ENCODE measurements around the gene CCL19.

The CCL19 gene

GRCh38 chr9:34662526-34663302 lies 28.4 kb downstream of the CCL19 start, which contains the start of gene CCL27:
CCL27 (minus strand) TSS chr9:34662657; CDS start chr9:34662633, 24 bp downstream.
- no peak for DNase-seq (ENCODE audit: low spot score)

DNA sequence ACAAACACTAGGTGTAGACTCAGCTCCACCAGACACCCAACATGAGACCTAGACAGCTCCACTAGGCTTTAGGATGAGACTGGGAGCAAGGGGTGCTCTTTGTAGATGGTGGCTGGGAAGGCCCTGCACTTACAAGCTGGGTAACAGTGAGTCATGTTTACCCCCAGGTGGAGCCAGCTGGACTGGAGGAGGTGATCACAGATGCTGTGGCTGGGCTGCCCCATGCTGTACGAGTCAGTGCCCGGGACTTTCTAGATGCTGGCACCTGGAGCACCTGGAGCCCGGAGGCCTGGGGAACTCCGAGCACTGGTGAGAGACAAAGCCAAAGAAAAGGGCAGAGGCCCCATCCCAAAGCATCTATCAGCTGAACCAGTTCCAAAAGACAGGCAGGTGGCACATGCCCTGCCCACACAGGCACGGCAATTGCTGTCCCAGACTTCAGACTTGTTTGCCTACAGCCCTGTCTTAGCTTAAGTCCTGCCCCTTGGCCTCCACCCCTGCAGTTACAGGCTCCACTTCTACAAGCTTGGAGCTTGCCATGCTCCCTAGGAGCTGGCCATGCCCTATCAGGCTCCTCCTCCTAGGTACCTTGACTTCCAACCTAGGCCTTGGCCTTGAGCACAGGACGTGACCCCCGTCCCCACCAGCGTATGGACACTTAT lies 31.4 kb downstream of the CCL19 start:
- DNase-seq (ENCODE audit: low spot score): no peak

- DNase-seq (ENCODE audit: low spot score): no peak
These were observed 32.6 kb downstream of the CCL19 start for GRCh38 chr9:34658461-34658860.

- DNase-seq (ENCODE audit: low spot score): no peak
These were observed 34.1 kb downstream of the CCL19 start for GRCh38 chr9:34656992-34657391.

- DNase-seq (ENCODE audit: low spot score): no peak
These were observed 35.7 kb downstream of the CCL19 start for GRCh38 chr9:34655394-34655793.

- DNase-seq (ENCODE audit: low spot score): peak; percentile 82
These were observed 36.6 kb downstream of the CCL19 start for GRCh38 chr9:34654323-34655051.

- no peak for DNase-seq (ENCODE audit: low spot score)
These were observed 37.7 kb downstream of the CCL19 start for GRCh38 chr9:34653151-34654072.

- no peak for DNase-seq (ENCODE audit: low spot score)
These were observed 38.5 kb downstream of the CCL19 start for GRCh38 chr9:34652602-34653000.

- peak; percentile 94 for DNase-seq (ENCODE audit: low spot score)
These were observed 39.0 kb downstream of the CCL19 start, which contains the start of gene IL11RA for GRCh38 chr9:34651876-34652601. IL11RA (plus strand) TSS chr9:34652185; CDS start chr9:34655218, 3,033 bp downstream.

DNA sequence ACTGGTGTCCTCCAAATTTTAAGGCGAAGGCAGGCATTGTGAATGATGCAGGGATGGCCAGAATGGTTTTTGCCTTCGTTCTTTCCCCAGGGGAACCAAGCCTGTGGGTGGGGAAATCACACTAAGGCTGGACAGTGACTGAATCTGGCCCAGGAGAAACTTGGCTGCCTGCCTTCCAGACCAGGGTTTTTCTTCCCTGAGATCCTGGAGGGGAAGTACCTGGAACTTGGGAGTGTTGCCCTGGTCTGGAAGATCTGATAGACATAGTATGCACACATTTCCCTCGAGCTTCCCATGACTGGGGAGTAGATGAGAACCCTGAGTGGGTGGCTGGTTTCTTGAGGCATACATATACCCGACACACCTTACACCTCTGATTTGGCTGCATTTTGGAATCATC lies 39.8 kb downstream of the CCL19 start:
- DNase-seq (ENCODE audit: low spot score): no peak

DNA sequence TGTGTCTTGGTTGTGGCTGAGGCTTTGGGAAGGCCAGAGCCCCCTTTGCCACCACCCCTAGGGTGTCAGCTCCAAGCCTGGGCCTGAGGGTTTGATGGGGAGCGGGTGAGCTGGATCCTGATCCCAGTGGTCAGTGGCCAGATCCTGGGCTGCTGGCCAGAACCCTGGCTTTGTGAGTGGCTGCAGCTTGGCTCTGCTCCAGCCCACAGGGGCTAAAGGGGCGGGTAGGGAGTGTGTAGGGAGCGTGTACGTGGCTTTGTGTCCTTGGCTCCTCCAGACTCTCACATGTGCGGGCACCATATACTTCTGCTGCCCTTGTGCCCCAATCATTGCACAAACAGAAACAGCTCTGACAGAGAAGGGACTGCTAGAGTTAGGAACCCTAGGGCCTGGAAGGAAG lies 40.3 kb downstream of the CCL19 start:
- DNase-seq (ENCODE audit: low spot score): no peak

DNA sequence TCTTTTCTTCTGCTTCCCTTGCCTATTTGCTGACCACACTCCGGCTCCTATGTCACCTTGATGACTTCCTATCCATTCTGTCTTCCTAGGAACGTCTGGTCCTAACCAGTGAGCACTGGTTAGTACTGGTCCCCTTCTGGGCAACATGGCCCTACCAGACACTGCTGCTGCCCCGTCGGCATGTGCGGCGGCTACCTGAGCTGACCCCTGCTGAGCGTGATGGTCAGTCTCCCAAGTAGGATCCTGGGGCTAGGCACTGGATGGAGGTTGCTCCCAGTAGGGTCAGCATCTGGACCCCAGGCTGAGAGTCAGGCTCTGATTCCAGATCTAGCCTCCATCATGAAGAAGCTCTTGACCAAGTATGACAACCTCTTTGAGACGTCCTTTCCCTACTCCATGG lies 42.4 kb downstream of the CCL19 start:
- DNase-seq (ENCODE audit: low spot score): no peak

- no peak for DNase-seq (ENCODE audit: low spot score)
These were observed 43.4 kb downstream of the CCL19 start for GRCh38 chr9:34647651-34648050.

GRCh38 chr9:34647084-34647403 lies 44.0 kb downstream of the CCL19 start:
- no peak for DNase-seq (ENCODE audit: low spot score)

- DNase-seq (ENCODE audit: low spot score): peak; percentile 80
These were observed 44.6 kb downstream of the CCL19 start, which contains the start of gene GALT for GRCh38 chr9:34646211-34647083. GALT (plus strand) TSS chr9:34646675; CDS start chr9:34646705, 30 bp downstream.

DNA sequence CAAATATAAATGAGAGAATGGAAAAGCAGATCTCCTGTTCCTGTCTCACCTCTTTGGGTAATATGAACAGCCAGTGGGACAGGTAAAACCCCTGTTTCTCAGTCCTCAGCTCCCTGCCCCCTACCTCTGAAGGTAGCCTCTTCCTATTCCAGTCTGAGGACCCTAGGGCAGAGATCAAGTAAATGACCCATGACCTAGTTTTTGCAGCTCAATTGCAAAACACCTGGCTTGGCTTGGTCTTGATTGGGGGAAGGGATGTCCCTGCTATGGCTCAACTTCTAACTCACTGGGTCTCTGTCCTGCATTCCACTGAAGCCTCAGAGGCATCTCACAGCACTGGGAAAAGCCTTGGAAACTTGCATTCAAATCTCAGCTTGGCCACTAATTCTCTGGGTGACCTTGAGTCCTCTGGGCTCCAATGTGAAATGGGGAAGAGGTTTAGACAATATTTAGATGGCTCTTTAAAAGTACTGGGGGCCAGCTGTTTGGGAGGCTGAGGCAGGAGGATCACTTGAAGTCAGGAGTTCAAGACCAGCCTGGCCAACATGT lies 46.2 kb downstream of the CCL19 start:
- DNase-seq (ENCODE audit: low spot score): no peak

GRCh38 chr9:34642679-34643078 lies 48.4 kb downstream of the CCL19 start:
- DNase-seq (ENCODE audit: low spot score): no peak

All from globus pallidus (tissue), 1 donor.